GM23338 (cell line): Measurements from ENCODE around the gene LITAF.

ENCODE experiments used
- CREB1 ChIP-seq: fragments of 250-450 bp; sonication (Bioruptor Pico); IDR thresholded peaks from 2 replicates; pipeline ENCODE4 v1.5.0; 2020; ENCODE audit warnings: low read depth, mild to moderate bottlenecking, moderate library complexity
- EZH2 ChIP-seq: fragments of 200-600 bp; sonication (generic); IDR thresholded peaks from one replicate; pipeline ENCODE4 v1.8.0; 2017; ENCODE audit warnings: antibody characterized with exemption, mild to moderate bottlenecking, low read depth; ENCODE audit not compliant: unreplicated experiment
- POLR2AphosphoS5 ChIP-seq: IDR thresholded peaks from 2 replicates; pipeline ENCODE4 v1.6.1; 2016; ENCODE audit warnings: antibody characterized with exemption, low read depth
- STAT1 ChIP-seq: IDR thresholded peaks from one replicate; pipeline ENCODE4 v1.6.1; 2016; ENCODE audit warnings: antibody characterized with exemption; ENCODE audit not compliant: unreplicated experiment
- ZNF114 ChIP-seq: fragments of 250-450 bp; sonication (Bioruptor Pico); IDR thresholded peaks from 2 replicates; pipeline ENCODE4 v1.5.0; 2020; ENCODE audit warnings: mild to moderate bottlenecking, moderate library complexity
- TF ChIP-seq, protein P1 (sequence below), 2 experiments: fragments of 200-600 bp in 1 of 2; sonication (generic) in 1 of 2; conservative IDR thresholded peaks; 2 replicates each; pipeline versions ENCODE4 v1.5.1 to v1.6.1; 2016 to 2017; ENCODE audit warnings: antibody characterized with exemption in 2 of 2, low read depth in 2 of 2, mild to moderate bottlenecking in 2 of 2, moderate library complexity in 1 of 2
- TF ChIP-seq, protein P2 (sequence below): IDR thresholded peaks from 2 replicates; pipeline ENCODE4 v1.6.1; 2016; ENCODE audit warnings: antibody characterized with exemption

- TF ChIP-seq, protein P1, sequence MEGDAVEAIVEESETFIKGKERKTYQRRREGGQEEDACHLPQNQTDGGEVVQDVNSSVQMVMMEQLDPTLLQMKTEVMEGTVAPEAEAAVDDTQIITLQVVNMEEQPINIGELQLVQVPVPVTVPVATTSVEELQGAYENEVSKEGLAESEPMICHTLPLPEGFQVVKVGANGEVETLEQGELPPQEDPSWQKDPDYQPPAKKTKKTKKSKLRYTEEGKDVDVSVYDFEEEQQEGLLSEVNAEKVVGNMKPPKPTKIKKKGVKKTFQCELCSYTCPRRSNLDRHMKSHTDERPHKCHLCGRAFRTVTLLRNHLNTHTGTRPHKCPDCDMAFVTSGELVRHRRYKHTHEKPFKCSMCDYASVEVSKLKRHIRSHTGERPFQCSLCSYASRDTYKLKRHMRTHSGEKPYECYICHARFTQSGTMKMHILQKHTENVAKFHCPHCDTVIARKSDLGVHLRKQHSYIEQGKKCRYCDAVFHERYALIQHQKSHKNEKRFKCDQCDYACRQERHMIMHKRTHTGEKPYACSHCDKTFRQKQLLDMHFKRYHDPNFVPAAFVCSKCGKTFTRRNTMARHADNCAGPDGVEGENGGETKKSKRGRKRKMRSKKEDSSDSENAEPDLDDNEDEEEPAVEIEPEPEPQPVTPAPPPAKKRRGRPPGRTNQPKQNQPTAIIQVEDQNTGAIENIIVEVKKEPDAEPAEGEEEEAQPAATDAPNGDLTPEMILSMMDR (conservative IDR thresholded peaks at IDR 0.05; ENCODE audit: low read depth in 2 of 2): no peak
- TF ChIP-seq EZH2 (no peak), STAT1 (no peak), CREB1 (no peak), ZNF114 (no peak), POLR2AphosphoS5 (no peak)
- TF ChIP-seq, protein P2, sequence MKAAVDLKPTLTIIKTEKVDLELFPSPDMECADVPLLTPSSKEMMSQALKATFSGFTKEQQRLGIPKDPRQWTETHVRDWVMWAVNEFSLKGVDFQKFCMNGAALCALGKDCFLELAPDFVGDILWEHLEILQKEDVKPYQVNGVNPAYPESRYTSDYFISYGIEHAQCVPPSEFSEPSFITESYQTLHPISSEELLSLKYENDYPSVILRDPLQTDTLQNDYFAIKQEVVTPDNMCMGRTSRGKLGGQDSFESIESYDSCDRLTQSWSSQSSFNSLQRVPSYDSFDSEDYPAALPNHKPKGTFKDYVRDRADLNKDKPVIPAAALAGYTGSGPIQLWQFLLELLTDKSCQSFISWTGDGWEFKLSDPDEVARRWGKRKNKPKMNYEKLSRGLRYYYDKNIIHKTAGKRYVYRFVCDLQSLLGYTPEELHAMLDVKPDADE: no peak
These were observed 32.7 kb upstream of the LITAF start for GRCh38 chr16:11619327-11619851.
